ENCODE measurements around the gene GPRIN1. TPM values are rescaled to one million over a fixed set of nuclear protein-coding genes. Genes with fewer than 3 reads are reported as not detected.

The GPRIN1 gene
- total and polyA plus RNA-seq, 9 donors: 0.08 to 0.50 (median 0.20) TPM

DNA sequence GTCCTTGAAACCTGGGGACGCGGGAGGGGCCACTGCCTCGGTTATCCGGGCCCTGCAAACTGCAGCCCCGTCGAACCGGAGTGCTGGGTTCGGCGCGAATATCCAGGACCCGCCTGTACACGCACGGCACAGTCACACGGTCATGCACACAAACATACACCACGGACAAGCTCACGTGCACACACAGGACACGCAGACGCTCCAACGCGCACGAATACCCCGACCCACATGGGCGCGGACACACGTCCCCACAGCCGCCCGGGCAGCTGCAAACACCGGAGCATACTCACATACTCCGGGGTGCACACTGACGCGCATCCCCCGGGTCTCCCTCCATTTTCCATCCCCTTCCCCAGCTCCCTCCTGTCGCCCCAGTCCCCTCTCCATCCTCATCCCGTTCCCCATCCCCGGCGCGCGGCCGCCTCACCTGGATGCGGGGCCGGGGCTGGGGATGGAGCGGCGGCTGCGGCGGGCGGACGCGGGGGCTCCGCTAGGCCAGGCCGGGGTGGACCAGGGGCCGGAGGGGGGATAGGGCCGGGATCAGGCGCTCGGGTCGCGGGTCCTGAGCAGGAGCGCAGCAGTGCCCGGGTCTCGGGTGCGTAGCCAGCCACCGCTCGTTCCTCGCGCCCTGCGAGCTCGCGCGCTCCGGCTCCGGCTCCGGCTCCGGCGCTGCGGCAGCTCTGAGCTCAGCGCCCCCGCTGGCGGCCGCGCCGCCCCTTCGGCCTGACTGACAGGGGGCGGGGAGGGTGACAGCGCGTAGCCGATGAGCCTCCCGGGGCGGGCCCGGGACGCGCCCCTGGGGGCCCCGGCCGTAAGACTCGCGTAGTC is 20.1 kb upstream of the GPRIN1 start, which contains the start of the genes EIF4E1B and SNCB:
Gene EIF4E1B (plus strand): TSS at position 823 of the 828 bp plus-strand sequence. CDS start 12,113 bp downstream, outside the sequence.
Gene SNCB (minus strand): TSS at position 682 of the 828 bp plus-strand sequence. CDS start 880 bp downstream, outside the sequence.
- intact Hi-C loops (cut with DNase I): no loop called here
- Histone ChIP-seq H3K27ac (no peak within 1 kb of the TSS), H3K36me3 (no peaks in the 10 kb centered on the region), H3K27me3 (no peaks in the 10 kb centered on the region), H3K4me1 (ENCODE audit: insufficient read depth) (peaks cover 7% of the 10 kb centered on the region), H3K9me3 (no peaks in the 10 kb centered on the region), H3K4me3 (no peak within 1 kb of the TSS)
- TF ChIP-seq EP300 (IDR thresholded peaks at IDR 0.05) (no peak), POLR2A (IDR thresholded peaks at IDR 0.05) (no peak)
- TF ChIP-seq, protein P1, sequence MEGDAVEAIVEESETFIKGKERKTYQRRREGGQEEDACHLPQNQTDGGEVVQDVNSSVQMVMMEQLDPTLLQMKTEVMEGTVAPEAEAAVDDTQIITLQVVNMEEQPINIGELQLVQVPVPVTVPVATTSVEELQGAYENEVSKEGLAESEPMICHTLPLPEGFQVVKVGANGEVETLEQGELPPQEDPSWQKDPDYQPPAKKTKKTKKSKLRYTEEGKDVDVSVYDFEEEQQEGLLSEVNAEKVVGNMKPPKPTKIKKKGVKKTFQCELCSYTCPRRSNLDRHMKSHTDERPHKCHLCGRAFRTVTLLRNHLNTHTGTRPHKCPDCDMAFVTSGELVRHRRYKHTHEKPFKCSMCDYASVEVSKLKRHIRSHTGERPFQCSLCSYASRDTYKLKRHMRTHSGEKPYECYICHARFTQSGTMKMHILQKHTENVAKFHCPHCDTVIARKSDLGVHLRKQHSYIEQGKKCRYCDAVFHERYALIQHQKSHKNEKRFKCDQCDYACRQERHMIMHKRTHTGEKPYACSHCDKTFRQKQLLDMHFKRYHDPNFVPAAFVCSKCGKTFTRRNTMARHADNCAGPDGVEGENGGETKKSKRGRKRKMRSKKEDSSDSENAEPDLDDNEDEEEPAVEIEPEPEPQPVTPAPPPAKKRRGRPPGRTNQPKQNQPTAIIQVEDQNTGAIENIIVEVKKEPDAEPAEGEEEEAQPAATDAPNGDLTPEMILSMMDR (IDR thresholded peaks at IDR 0.05): no peak
- DNase-seq: no peak
- 1% methylated on average over 91 to 94 of the region's 94 CpGs for WGBS, 3 donors

DNA sequence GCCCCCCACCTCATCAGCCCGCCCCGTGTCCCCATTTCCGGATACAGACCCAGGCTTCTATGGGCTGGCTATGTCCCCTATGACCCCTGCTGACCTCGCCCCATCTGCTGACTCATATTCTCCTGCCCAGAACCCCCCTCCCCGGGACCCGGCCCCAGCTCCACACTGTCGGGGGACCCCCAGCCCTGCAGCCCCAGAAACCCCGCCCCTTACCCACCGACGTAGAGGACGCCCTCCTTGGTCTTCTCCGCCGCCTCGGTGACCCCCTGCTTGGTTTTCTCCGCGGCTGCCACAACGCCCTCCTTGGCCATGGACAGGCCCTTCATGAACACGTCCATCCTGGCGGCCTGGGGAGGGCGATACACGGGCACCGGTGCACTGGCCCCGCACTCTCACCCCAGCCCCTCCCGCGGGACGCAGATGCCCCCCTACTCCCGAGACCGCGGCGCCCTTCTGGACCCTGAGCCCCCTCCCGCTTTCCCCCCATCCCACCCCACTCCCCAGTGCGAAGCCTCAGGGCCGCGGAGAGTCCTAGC is 19.4 kb upstream of the GPRIN1 start:
- no peak for DNase-seq
- Histone ChIP-seq H3K27ac (no peak overlapping the region), H3K36me3 (no peaks in the 10 kb centered on the region), H3K4me1 (ENCODE audit: insufficient read depth) (peaks cover 7% of the 10 kb centered on the region), H3K9me3 (no peaks in the 10 kb centered on the region), H3K27me3 (no peaks in the 10 kb centered on the region), H3K4me3 (no peak overlapping the region)
- intact Hi-C loops (cut with DNase I): no loop called here
- TF ChIP-seq, protein P1 (IDR thresholded peaks at IDR 0.05): no peak
- TF ChIP-seq POLR2A (IDR thresholded peaks at IDR 0.05) (no peak), EP300 (IDR thresholded peaks at IDR 0.05) (no peak)
- WGBS, 3 donors: 3 to 7% (median 5%) methylated on average over 33 to 34 of the region's 34 CpGs

DNA sequence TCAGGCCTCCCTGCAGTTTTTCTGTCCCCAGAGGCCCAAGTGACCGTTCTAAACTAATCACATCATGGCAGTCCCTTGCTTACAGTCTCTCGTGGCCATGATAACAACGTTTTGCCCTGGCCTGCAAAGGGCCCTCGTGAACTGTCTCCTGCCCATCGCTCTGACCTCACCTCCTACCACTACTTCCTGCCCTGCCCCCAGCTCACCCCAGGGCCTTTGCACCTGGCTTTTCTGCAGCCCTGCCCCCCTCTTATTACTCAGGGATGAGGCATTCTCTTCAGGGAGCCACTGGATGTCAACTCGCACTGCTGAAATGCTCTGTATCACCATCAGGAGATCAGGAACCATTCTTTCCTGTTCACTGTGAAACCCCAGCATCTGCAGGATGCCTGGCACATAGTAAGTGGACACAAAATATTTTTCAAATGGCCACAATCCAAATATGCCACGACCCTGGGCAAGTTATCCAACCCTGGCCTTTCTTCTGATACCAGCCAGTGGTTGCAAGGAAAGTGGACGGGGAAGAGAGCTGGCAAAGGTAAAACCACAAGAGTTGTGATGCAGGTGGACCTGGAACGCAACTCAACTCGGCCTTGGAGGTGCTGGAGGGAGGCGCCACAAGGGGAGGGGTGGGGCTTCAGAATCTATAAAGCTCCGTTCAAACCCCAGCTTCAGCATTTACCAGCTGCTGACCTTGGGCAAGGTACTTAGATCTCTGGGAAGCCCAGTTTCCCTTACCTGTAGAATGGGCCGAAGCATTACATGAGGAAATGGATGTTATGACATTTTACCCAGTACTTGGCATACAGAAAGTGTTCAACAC is 18.7 kb upstream of the GPRIN1 start:
- no peak for TF ChIP-seq POLR2A (IDR thresholded peaks at IDR 0.05)
- TF ChIP-seq, protein P1 (IDR thresholded peaks at IDR 0.05): no peak
- TF ChIP-seq EP300 (IDR thresholded peaks at IDR 0.05): no peak
- H3K27me3 ChIP-seq: no peaks in the 10 kb centered on the region

DNA sequence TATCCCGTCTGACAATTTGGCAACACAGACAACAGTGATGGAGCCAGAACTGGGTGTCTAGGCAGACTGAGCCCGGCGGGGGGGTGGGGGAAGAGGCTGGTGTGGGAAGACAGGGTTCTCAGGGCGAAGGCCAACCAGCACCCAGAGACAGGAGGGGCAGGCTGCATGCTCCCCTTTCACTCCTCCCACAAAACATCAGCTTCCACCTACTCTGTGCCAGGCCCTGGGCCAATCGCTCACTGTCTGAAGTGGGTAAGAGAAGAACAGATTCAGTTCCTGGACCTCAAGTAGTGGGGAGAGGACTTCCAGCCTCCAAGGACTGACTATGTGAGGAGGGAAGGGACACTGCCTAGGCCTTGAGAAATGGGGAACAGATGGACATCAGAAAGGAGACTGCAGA is 17.6 kb upstream of the GPRIN1 start:
- Histone ChIP-seq H3K4me3 (no peak overlapping the region), H3K36me3 (no peaks in the 10 kb centered on the region), H3K9me3 (no peaks in the 10 kb centered on the region), H3K4me1 (ENCODE audit: insufficient read depth) (peaks cover 7% of the 10 kb centered on the region), H3K27ac (no peak overlapping the region), H3K27me3 (no peaks in the 10 kb centered on the region)
- 68 to 71% (median 70%) methylated on average over 5 of the region's 5 CpGs for WGBS, 3 donors
- no peak for DNase-seq
- TF ChIP-seq, protein P1 (IDR thresholded peaks at IDR 0.05): no peak
- TF ChIP-seq EP300 (IDR thresholded peaks at IDR 0.05) (no peak), POLR2A (IDR thresholded peaks at IDR 0.05) (no peak)
- intact Hi-C loops (cut with DNase I): no loop called here

More for the DNA sequence above, 18.7 kb upstream of the GPRIN1 start:
- H3K4me1 ChIP-seq (ENCODE audit: insufficient read depth): peaks cover 7% of the 10 kb centered on the region
- H3K9me3 ChIP-seq: no peaks in the 10 kb centered on the region
- H3K4me3 ChIP-seq: no peak overlapping the region
- DNase-seq: no peak
- 46 to 49% (median 49%) methylated on average over 13 of the region's 13 CpGs for WGBS, 3 donors
- H3K27ac ChIP-seq: no peak overlapping the region
- H3K36me3 ChIP-seq: no peaks in the 10 kb centered on the region
- intact Hi-C loops (cut with DNase I): no loop called here
